Stimulated activated CD4-positive, alpha-beta T cell treated with anti-CD3 and anti-CD28 coated beads, Interleukin-15, amount 100 ng/mL, for 1 hour (primary cell): Measurements from ENCODE around the gene CDC42.
"Not testable (repeated sequence)": the region's sequence is repeated elsewhere in the genome, so short reads cannot be mapped to it uniquely, and the experiment has no call there.

Source experiments
- DNase-seq, 2 donors: peaks; one replicate each; pipeline ENCODE4 v3.0.0-alpha.2; 2020; ENCODE audit warnings: low read depth in 1 of 2, low spot score in 1 of 2

Gene CDC42

GRCh38 chr1:22074803-22075202 lies 22.3 kb downstream of the CDC42 start:
- no peak for DNase-seq

GRCh38 chr1:22075718-22076117 lies 23.2 kb downstream of the CDC42 start:
- no peak for DNase-seq

- DNase-seq, result no peak
Measured at GRCh38 chr1:22076346-22076745, 23.8 kb downstream of the CDC42 start.

DNA sequence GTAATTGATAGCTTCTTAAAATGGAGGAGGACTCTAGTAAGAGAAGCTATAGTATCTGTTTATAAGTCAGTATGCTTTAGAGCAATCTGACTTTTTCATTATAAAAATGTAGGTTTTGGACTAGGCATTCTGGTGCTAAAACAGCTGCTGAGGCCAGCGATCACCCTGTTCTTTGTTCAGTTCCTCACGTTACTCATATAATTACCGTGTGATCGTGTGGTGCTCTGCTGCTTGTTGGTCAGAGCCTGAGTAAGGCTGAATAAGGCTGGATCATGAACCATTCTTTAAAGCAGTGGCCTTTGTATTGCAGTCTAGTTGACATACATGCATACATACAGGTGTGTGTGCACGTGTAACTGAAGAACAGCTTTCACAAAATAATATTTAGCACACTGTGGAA lies 25.2 kb downstream of the CDC42 start:
- no peak for DNase-seq

DNA sequence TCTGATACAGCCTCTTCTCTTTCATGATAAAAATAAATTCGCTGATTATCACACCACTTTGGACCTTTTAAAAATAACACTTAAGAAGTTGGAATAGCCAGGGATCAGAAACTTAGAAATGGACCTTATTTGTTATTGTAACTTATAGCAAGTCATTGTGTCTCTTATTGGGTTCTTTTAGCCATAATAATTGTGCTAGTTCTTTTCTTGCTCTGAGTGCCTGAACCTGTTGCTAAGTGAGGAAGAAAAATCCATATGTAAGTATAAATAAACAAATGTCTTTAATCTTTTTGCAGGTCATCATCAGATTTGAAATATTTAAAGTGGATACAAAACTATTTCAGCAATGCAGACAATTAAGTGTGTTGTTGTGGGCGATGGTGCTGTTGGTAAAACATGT lies 25.6 kb downstream of the CDC42 start:
- DNase-seq, result no peak

DNA sequence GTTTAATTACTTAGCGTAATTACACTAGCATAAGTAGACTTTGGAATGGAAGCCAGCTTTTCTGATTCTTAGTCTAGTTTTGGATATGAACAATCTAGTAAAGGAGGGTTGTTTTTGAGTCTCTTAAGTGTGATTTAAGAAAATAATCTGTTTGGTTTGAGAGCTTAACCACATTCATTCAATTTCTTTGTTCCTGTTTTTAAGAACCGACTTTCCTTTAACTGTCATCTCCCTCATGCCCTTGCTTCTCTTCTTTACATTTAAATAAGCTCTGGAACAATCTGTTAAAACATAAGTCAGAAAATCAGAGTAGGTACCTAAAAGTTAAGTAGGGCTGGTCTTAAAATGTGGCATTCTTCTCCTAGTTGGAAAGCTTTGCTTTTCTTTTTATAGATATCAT lies 27.7 kb downstream of the CDC42 start:
- no peak for DNase-seq

- no peak for DNase-seq
Measured at GRCh38 chr1:22088331-22088730, 35.8 kb downstream of the CDC42 start.

DNA sequence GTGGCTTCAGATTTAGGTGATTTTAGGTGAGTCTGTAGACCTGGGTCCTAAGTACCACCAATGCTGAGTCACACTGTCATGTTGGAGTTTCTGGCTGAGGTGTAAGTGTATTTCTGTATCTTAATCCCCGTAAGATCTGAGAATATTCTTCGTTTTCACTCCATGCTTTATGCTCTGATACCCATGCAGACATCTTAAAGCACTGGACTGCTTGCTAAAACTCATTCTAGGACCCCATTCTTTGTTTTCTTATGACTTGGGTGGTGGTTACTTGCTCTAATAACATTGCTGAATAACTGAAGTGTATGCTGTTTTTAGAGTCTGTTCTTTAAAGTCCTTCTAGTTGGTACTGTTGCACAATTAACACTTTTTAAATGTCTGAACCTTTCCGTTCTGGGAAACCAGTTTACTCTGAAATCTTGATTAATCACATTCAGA lies 36.6 kb downstream of the CDC42 start:
- DNase-seq, result no peak

- no peak for DNase-seq
Measured at GRCh38 chr1:22089787-22090186, 37.3 kb downstream of the CDC42 start.

DNA sequence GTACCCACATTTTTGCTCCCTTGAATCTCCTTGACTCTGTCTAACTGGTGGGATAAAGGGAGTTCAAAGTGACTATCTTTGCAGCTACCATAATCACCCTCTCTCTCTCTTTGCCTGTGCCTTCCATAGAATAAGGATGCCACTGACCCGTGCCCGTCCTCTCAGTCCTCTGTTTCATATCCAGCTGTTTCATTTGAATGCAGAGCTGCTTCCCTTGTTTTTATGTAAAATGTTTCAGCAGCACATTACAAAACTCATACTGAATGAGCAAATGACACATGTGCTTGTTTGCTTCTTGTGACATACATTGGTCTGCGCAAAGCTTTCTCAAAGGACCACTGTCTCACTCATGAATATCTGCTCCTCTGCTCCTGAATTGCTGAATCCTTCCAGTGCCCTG lies 38.4 kb downstream of the CDC42 start:
- DNase-seq, result no peak

DNA sequence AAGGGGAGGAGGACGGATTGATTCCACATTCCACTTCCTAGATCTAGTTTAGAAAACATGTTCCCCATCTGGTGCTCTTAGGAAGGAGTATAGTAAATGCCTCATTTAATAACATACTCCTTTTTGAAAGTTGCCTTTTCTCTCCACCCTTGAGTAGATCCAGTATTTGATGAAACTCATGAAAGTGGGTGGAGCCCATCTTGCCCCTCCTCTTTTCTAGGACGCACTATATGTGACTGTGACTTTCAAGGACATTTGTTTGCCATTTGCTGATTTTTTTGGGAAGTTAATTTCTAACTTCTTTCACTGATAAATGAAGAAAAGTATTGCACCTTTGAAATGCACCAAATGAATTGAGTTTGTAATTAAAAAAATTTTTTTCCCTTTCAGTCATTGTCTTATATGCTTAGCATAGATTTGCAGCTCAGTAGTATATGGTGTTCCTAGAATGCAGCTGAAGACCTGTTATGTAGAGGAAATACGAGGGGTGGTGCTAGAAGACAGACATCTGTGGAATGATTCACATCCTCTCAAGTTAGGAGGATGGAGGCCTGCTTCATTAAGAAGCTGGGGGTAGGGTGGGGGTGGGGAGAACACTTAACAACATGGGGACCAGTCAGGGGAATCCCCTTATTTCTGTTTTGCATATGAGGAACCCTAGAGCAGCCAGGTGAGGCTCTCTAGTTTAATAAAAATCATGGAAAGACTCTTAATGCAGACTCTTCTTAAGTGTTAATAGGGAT lies 39.7 kb downstream of the CDC42 start:
- not testable (repeated sequence) for DNase-seq

GRCh38 chr1:22093513-22093912 lies 41.0 kb downstream of the CDC42 start:
- no peak for DNase-seq

- DNase-seq, result no peak
Measured at GRCh38 chr1:22096036-22096435, 43.5 kb downstream of the CDC42 start.

DNA sequence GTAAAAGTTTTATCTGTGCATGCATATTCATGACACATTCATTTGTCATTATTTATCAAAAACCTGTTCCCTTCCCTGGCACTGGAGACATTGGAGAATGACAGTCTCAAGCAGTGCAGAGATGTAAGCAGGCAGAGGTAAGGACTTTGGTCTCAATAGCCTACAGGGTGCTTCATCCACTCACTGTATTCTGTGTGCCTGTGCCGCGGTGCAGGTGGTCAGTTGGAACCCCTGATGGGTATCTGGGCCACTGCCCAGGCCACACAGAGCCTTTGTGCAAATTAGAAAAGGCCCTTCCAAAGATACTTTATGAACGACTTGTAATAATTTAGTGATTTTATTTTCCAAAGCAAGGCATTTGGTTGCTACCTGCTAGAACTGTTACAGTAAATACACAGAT lies 44.0 kb downstream of the CDC42 start:
- no peak for DNase-seq

GRCh38 chr1:22098752-22099151 lies 46.2 kb downstream of the CDC42 start:
- DNase-seq, result no peak

DNA sequence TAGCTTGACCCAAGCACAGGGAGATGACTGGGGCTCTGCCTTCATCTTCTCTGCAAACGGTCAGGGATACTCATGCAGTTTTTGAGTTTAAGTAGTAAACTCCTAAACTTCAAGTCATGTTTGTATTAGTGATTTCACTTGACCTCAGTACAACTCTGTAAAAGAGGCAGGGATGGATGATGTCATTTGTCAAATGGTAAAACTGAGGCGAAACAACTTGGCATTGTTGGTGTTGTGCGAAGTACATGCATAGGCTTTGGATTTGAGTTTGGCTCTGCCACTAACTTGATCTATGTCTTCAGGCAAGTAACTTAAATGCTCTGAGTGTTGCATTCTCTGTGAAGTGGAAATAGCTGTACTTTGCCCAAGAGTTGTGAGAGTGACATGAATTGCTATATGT lies 47.7 kb downstream of the CDC42 start:
- no peak for DNase-seq

DNA sequence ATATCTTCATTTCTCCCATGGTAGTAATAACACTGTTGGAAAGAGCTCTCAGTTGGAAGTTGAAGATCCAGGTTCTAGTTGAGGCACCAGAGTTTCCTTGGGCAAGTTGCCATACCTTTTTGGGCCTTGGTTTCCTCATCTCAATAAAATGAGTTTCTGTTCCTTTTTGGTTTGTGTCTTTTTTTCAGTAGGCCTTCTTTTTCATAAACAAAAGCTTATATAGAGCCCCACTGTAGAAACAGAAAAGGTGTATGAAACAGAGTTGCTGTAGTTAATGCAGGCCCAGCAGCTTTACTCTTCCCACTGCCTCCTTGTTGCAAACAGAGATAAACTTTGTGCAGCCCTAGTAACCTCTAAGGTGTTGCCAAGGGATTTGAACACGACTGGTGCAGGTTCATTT lies 48.7 kb downstream of the CDC42 start:
- DNase-seq, result no peak

- no peak for DNase-seq
Measured at GRCh38 chr1:22101995-22102394, 49.5 kb downstream of the CDC42 start.

DNA sequence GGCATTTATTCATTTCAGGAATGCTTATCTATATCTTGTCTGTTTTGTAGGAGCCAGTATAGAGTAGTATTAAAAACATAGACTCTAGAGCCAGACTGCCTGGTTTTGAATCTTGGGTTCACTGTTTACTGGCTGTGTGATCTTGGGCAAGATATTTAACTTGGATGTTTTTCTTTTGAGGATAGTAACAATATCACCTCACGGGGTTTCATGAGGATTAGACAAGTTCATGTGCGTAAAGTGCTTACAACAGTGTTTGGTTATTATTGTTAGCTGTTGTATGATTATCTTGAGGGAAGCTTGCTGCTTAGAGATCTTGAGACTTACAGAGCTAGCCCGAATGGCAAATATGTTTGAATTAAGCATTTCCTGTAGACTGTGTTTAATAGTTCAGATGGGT lies 50.2 kb downstream of the CDC42 start:
- no peak for DNase-seq

- DNase-seq, result no peak
Measured at GRCh38 chr1:22104094-22104493, 51.6 kb downstream of the CDC42 start.

DNA sequence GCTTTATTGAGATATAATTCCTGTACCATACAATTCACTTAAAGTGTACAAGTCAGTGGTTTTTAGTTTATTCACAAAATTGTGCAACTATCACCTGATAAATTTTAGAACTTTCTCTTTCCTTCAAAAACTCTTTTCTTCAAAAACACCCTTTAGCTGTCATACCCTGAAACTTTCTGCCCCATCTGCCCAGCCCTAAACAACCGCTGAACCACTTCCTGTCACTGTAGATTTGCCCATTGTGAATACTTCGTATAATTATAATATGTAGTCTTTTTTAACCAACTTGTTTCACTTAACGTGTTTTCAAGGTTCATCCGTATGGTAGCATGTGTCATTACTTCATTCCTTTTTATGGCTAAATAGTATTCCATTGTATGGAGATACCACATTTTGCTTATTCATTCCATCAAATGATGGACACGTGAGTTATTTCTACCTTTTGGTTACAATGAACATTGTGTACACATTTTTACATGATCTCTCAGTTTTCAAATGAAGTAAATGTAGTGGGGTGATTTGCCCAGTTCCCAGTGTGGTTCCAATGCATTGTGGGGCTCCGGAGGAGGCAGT lies 52.4 kb downstream of the CDC42 start:
- no peak for DNase-seq

GRCh38 chr1:22105611-22106207 lies 53.2 kb downstream of the CDC42 start:
- no peak for DNase-seq

GRCh38 chr1:22107126-22107525 lies 54.6 kb downstream of the CDC42 start:
- DNase-seq, result no peak
